ENCODE measurements around the gene OCRL.

DNA sequence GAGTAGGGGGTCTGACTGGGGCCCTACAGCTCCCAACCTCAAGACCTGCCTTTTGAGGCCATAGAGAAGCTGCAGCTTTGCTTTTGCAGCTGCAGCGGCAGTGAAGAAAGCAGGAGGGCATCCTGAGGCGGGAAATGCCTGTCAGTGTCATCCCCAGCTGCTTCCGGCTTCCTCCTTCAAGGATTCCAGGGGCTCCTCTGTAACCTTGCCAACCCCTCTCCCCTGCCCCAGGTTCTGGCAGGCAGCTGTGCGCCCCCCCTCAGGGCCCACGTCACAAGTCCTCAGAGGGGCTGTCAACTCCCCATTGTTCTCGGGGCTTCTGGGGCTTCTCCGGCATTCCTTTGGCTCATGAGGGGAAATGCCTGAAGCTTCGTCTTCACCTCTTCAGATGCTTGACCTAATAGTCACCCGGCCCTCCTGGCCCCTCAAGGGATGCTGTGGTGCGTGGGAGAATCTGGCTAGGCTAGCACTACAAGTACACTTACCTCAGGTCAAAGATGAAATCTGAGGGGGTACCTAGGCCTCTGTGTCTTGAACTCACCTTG lies 82.8 kb downstream of the OCRL start:
- TF ChIP-seq, protein P1, sequence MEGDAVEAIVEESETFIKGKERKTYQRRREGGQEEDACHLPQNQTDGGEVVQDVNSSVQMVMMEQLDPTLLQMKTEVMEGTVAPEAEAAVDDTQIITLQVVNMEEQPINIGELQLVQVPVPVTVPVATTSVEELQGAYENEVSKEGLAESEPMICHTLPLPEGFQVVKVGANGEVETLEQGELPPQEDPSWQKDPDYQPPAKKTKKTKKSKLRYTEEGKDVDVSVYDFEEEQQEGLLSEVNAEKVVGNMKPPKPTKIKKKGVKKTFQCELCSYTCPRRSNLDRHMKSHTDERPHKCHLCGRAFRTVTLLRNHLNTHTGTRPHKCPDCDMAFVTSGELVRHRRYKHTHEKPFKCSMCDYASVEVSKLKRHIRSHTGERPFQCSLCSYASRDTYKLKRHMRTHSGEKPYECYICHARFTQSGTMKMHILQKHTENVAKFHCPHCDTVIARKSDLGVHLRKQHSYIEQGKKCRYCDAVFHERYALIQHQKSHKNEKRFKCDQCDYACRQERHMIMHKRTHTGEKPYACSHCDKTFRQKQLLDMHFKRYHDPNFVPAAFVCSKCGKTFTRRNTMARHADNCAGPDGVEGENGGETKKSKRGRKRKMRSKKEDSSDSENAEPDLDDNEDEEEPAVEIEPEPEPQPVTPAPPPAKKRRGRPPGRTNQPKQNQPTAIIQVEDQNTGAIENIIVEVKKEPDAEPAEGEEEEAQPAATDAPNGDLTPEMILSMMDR (IDR thresholded peaks at IDR 0.05; ENCODE audit: insufficient read depth, low read depth, low read length): no peak
- TF ChIP-seq EZH2 (IDR thresholded peaks at IDR 0.05; ENCODE audit: insufficient read depth, low read length): no peak
